Measurements from ENCODE around the gene RAD21L1. TPM values are rescaled to one million over a fixed set of nuclear protein-coding genes. Genes with fewer than 3 reads are reported as not detected.
A peak's percentile ranks its signal among the peaks of the same experiment; 100 is the strongest.

The RAD21L1 gene
- total RNA-seq, result not detected
- polyA plus RNA-seq, result not detected
- long read RNA-seq, donor 1, result 0 reads
- long read RNA-seq, donor 2, result 0 reads
- long read RNA-seq, donor 3, result 0 reads

GRCh38 chr20:1225783-1226654 lies at the start of gene RAD21L1:
Gene RAD21L1 (plus strand): TSS chr20:1226044. CDS start chr20:1228454, 2,410 bp downstream.
- TF ChIP-seq POLR2A (IDR thresholded peaks at IDR 0.05) (no peak), CTCF (IDR thresholded peaks at IDR 0.05) (no peak)
- peak; percentile 80 to 96 (median 94) for ATAC-seq
- peak within 1 kb of the TSS in 3 of 12 donors; percentile 29 to 42 (median 30) for H3K27ac ChIP-seq
- DNase-seq, result peak; percentile 68 to 92 (median 83)
- WGBS, 4 donors, result 1 to 2% (median 1%) methylated on average over 17 to 88 of the region's 88 CpGs
- H3K27me3 ChIP-seq, result peaks cover 0 to 46% (median 20%) of the 10 kb centered on the region in 9 donors
- peaks cover 0 to 20% (median 11%) of the 10 kb centered on the region in 12 donors for H3K4me1 ChIP-seq
- peaks cover 0 to 11% (median 0%) of the 10 kb centered on the region in 12 donors for H3K9me3 ChIP-seq
- intact Hi-C loops (cut with DNase I), result loop anchor here in 1 of 10 donors (10.0 kb wide), 1 partner anchor 59 kb away; no protein-coding TSS in a partner anchor
- H3K4me3 ChIP-seq, result peak within 1 kb of the TSS; percentile 55 to 90 (median 68)
- H3K36me3 ChIP-seq, result no peaks in the 10 kb centered on the region

GRCh38 chr20:1177680-1178079 lies 48.2 kb upstream of the RAD21L1 start:
- Histone ChIP-seq H3K4me1 (no peaks in the 10 kb centered on the region), H3K4me3 (no peak overlapping the region), H3K27me3 (no peaks in the 10 kb centered on the region), H3K9me3 (no peaks in the 10 kb centered on the region), H3K36me3 (peaks cover 0 to 31% (median 21%) of the 10 kb centered on the region in 9 donors), H3K27ac (no peak overlapping the region)
- intact Hi-C loops (cut with DNase I), result loop anchor here in 1 of 10 donors (5.0 kb wide), 1 partner anchor 35 kb away; no protein-coding TSS in a partner anchor
- DNase-seq, result no peak
- WGBS, 4 donors, result 80 to 91% (median 84%) methylated on average over 5 of the region's 5 CpGs
- ATAC-seq, result peak in 1 of 4 donors; percentile 15
- TF ChIP-seq POLR2A (IDR thresholded peaks at IDR 0.05) (no peak), CTCF (IDR thresholded peaks at IDR 0.05) (peak in 2 of 12 donors; percentile 7 to 16)

GRCh38 chr20:1178103-1178502 lies 47.7 kb upstream of the RAD21L1 start:
- Histone ChIP-seq H3K27me3 (no peaks in the 10 kb centered on the region), H3K36me3 (peaks cover 0 to 29% (median 17%) of the 10 kb centered on the region in 9 donors), H3K27ac (no peak overlapping the region), H3K4me1 (no peaks in the 10 kb centered on the region), H3K9me3 (no peaks in the 10 kb centered on the region), H3K4me3 (no peak overlapping the region)
- WGBS, 4 donors, result 79 to 85% (median 83%) methylated on average over 3 of the region's 3 CpGs
- DNase-seq (no peak), ATAC-seq (no peak)
- no peak for TF ChIP-seq POLR2A (IDR thresholded peaks at IDR 0.05)
- TF ChIP-seq CTCF (IDR thresholded peaks at IDR 0.05), result no peak
- intact Hi-C loops (cut with DNase I), result loop anchor here in 1 of 10 donors (5.0 kb wide), 1 partner anchor 34 kb away; no protein-coding TSS in a partner anchor

- no peak overlapping the region for H3K27ac ChIP-seq
- TF ChIP-seq POLR2A (IDR thresholded peaks at IDR 0.05) (no peak), CTCF (IDR thresholded peaks at IDR 0.05) (no peak)
- peaks cover 0 to 2% (median 0%) of the 10 kb centered on the region in 12 donors for H3K4me1 ChIP-seq
- DNase-seq, result no peak
- no peak overlapping the region for H3K4me3 ChIP-seq
- peaks cover 0 to 3% (median 0%) of the 10 kb centered on the region in 9 donors for H3K27me3 ChIP-seq
- 91 to 98% (median 92%) methylated on average over 3 of the region's 3 CpGs for WGBS, 4 donors
- intact Hi-C loops (cut with DNase I), result loop anchor here in 1 of 10 donors (5.0 kb wide), 1 partner anchor 34 kb away; no protein-coding TSS in a partner anchor
- no peaks in the 10 kb centered on the region for H3K9me3 ChIP-seq
- no peak for ATAC-seq
- H3K36me3 ChIP-seq, result peaks cover 0 to 27% (median 12%) of the 10 kb centered on the region in 9 donors
Observed at GRCh38 chr20:1178623-1179022, 47.2 kb upstream of the RAD21L1 start.
